Fibroblast of skin of scalp (primary cell): ENCODE data around the gene CHRM4.
"Not testable (repeated sequence)": the region's sequence is repeated elsewhere in the genome, so short reads cannot be mapped to it uniquely, and the experiment has no call there.

Experiments used
- DNase-seq: peaks from one replicate; pipeline ENCODE4 v3.0.0-alpha.2; 2013

The CHRM4 gene

GRCh38 chr11:46381819-46382645, 9.5 kb downstream of the CHRM4 start:
- DNase-seq = no peak

- DNase-seq = peak; percentile 33
Observed at GRCh38 chr11:46381048-46381818, 10.3 kb downstream of the CHRM4 start, which contains the start of gene MDK. MDK (plus strand) TSS chr11:46381669; CDS start chr11:46382058, 389 bp downstream.

- peak; percentile 22 for DNase-seq
Observed at GRCh38 chr11:46380340-46381047, 11.1 kb downstream of the CHRM4 start.

- not testable (repeated sequence) for DNase-seq
Observed at GRCh38 chr11:46379482-46380293, 11.9 kb downstream of the CHRM4 start.

- DNase-seq = no peak
Observed at GRCh38 chr11:46378811-46379481, 12.6 kb downstream of the CHRM4 start.

GRCh38 chr11:46378296-46378695, 13.3 kb downstream of the CHRM4 start:
- DNase-seq = no peak

GRCh38 chr11:46377831-46378230, 13.7 kb downstream of the CHRM4 start:
- no peak for DNase-seq

GRCh38 chr11:46377290-46377689, 14.3 kb downstream of the CHRM4 start:
- no peak for DNase-seq

- no peak for DNase-seq
Observed at GRCh38 chr11:46376258-46377050, 15.1 kb downstream of the CHRM4 start.

GRCh38 chr11:46375392-46376101, 16.0 kb downstream of the CHRM4 start:
- no peak for DNase-seq

GRCh38 chr11:46374815-46375214, 16.8 kb downstream of the CHRM4 start:
- DNase-seq = no peak

GRCh38 chr11:46373787-46374740, 17.5 kb downstream of the CHRM4 start:
- no peak for DNase-seq

GRCh38 chr11:46372501-46372900, 19.1 kb downstream of the CHRM4 start:
- DNase-seq = not testable (repeated sequence)

- no peak for DNase-seq
Observed at GRCh38 chr11:46372086-46372485, 19.5 kb downstream of the CHRM4 start.

- DNase-seq = not testable (repeated sequence)
Observed at GRCh38 chr11:46371262-46371661, 20.3 kb downstream of the CHRM4 start.

- DNase-seq = no peak
Observed at GRCh38 chr11:46370253-46370652, 21.3 kb downstream of the CHRM4 start.

GRCh38 chr11:46369458-46370152, 22.0 kb downstream of the CHRM4 start:
- DNase-seq = peak; percentile 75

GRCh38 chr11:46367916-46368267, 23.7 kb downstream of the CHRM4 start:
- no peak for DNase-seq
